DND-41 (cell line): ENCODE data around the gene SART3.

Experiments
- EZH2 ChIP-seq: IDR thresholded peaks from 3 replicates; pipeline ENCODE4 v1.6.1; 2012; ENCODE audit warnings: borderline replicate concordance, low read depth, mild to moderate bottlenecking, moderate library complexity, low read length, inconsistent platforms; ENCODE audit not compliant: severe bottlenecking
- TF ChIP-seq, protein P1 (sequence below): IDR thresholded peaks from 2 replicates; pipeline ENCODE4 v1.5.1; 2012; ENCODE audit warnings: borderline replicate concordance, low read length, moderate library complexity, mild to moderate bottlenecking; ENCODE audit not compliant: poor library complexity, severe bottlenecking; ENCODE audit errors: extremely low read depth

DNA sequence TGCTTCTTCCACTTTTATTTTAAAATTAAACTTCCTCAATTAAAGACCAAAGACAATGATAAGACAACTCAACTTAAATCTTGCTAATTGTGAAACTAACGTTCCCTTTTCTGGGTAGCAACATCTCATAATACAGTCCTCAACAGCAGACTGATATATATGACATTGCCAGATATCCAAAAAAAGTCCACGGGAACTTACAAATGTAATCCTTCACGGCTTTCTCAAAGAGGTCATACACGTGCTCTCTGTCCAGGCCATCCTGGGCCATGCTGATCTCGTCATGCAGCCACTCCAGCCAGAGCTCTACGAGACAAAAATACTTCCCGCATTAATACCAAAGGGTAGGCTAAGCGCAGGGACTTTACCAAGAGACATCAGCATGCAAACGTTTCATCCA lies 13.3 kb downstream of the SART3 start:
- TF ChIP-seq, protein P1, sequence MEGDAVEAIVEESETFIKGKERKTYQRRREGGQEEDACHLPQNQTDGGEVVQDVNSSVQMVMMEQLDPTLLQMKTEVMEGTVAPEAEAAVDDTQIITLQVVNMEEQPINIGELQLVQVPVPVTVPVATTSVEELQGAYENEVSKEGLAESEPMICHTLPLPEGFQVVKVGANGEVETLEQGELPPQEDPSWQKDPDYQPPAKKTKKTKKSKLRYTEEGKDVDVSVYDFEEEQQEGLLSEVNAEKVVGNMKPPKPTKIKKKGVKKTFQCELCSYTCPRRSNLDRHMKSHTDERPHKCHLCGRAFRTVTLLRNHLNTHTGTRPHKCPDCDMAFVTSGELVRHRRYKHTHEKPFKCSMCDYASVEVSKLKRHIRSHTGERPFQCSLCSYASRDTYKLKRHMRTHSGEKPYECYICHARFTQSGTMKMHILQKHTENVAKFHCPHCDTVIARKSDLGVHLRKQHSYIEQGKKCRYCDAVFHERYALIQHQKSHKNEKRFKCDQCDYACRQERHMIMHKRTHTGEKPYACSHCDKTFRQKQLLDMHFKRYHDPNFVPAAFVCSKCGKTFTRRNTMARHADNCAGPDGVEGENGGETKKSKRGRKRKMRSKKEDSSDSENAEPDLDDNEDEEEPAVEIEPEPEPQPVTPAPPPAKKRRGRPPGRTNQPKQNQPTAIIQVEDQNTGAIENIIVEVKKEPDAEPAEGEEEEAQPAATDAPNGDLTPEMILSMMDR: no peak
- no peak for TF ChIP-seq EZH2
